Measurements from ENCODE around the gene ANXA1. TPM values are rescaled to one million over a fixed set of nuclear protein-coding genes. Genes with fewer than 3 reads are reported as not detected.

The ANXA1 gene
- total RNA-seq, 6 experiments from 2014 or later, result 3.2 to 16.8 (median 12.5) TPM

GRCh38 chr9:73210886-73211666 is 59.4 kb downstream of the ANXA1 start:
- no peak for TF ChIP-seq POLR2A (IDR thresholded peaks at IDR 0.05)
- TF ChIP-seq, protein P1, sequence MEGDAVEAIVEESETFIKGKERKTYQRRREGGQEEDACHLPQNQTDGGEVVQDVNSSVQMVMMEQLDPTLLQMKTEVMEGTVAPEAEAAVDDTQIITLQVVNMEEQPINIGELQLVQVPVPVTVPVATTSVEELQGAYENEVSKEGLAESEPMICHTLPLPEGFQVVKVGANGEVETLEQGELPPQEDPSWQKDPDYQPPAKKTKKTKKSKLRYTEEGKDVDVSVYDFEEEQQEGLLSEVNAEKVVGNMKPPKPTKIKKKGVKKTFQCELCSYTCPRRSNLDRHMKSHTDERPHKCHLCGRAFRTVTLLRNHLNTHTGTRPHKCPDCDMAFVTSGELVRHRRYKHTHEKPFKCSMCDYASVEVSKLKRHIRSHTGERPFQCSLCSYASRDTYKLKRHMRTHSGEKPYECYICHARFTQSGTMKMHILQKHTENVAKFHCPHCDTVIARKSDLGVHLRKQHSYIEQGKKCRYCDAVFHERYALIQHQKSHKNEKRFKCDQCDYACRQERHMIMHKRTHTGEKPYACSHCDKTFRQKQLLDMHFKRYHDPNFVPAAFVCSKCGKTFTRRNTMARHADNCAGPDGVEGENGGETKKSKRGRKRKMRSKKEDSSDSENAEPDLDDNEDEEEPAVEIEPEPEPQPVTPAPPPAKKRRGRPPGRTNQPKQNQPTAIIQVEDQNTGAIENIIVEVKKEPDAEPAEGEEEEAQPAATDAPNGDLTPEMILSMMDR (IDR thresholded peaks at IDR 0.05), result no peak
- Histone ChIP-seq H3K27ac (no peak overlapping the region), H3K36me3 (no peaks in the 10 kb centered on the region), H3K4me3 (no peak overlapping the region), H3K27me3 (no peaks in the 10 kb centered on the region), H3K9me3 (no peaks in the 10 kb centered on the region), H3K4me1 (no peaks in the 10 kb centered on the region)
- DNase-seq (no peak), ATAC-seq (no peak)
- intact Hi-C loops (cut with DNase I), result no loop called here
- WGBS (ENCODE audit: insufficient coverage, low coverage, low lambda C conversion rate, missing lambda C conversion rate), result 29% methylated on average over 3 of the region's 3 CpGs

- Histone ChIP-seq H3K4me1 (no peaks in the 10 kb centered on the region), H3K4me3 (no peak overlapping the region), H3K9me3 (no peaks in the 10 kb centered on the region), H3K27ac (no peak overlapping the region), H3K36me3 (no peaks in the 10 kb centered on the region), H3K27me3 (no peaks in the 10 kb centered on the region)
- TF ChIP-seq, protein P1 (IDR thresholded peaks at IDR 0.05), result no peak
- TF ChIP-seq POLR2A (IDR thresholded peaks at IDR 0.05), result no peak
- no peak for DNase-seq
- intact Hi-C loops (cut with DNase I), result no loop called here
- no peak for ATAC-seq
- WGBS (ENCODE audit: insufficient coverage, low coverage, low lambda C conversion rate, missing lambda C conversion rate), result 38% methylated on average over 2 of the region's 2 CpGs
Observed at GRCh38 chr9:73213300-73213699, 61.6 kb downstream of the ANXA1 start.

GRCh38 chr9:73215249-73215648 is 63.6 kb downstream of the ANXA1 start:
- TF ChIP-seq, protein P1 (IDR thresholded peaks at IDR 0.05), result no peak
- TF ChIP-seq POLR2A (IDR thresholded peaks at IDR 0.05), result no peak
- H3K27ac ChIP-seq, result no peak overlapping the region
- ATAC-seq (no peak), DNase-seq (no peak)
- no peak overlapping the region for H3K4me3 ChIP-seq
- H3K4me1 ChIP-seq, result no peaks in the 10 kb centered on the region
- H3K36me3 ChIP-seq, result no peaks in the 10 kb centered on the region
- intact Hi-C loops (cut with DNase I), result no loop called here
- no peaks in the 10 kb centered on the region for H3K9me3 ChIP-seq
- WGBS (ENCODE audit: insufficient coverage, low coverage, low lambda C conversion rate, missing lambda C conversion rate), result 41% methylated on average over 3 of the region's 3 CpGs
- no peaks in the 10 kb centered on the region for H3K27me3 ChIP-seq

- intact Hi-C loops (cut with DNase I), result no loop called here
- no peak for ATAC-seq
- TF ChIP-seq, protein P1 (IDR thresholded peaks at IDR 0.05), result no peak
- no peak for TF ChIP-seq POLR2A (IDR thresholded peaks at IDR 0.05)
Observed at GRCh38 chr9:73216100-73216499, 64.4 kb downstream of the ANXA1 start.

More at GRCh38 chr9:73216100-73216499, 64.4 kb downstream of the ANXA1 start:
- Histone ChIP-seq H3K27ac (no peak overlapping the region), H3K27me3 (no peaks in the 10 kb centered on the region), H3K36me3 (no peaks in the 10 kb centered on the region), H3K4me1 (no peaks in the 10 kb centered on the region), H3K9me3 (no peaks in the 10 kb centered on the region), H3K4me3 (no peak overlapping the region)
- DNase-seq, result no peak

Other genes starting within 250 kb of the ANXA1 start
- gene ALDH1A1, start 198.8 kb upstream of the ANXA1 start, total RNA-seq, result 1,000 to 10,000 TPM in 1 of 6 experiments, 100 to 1,000 TPM in 5; 309 to 1,702 (median 521) TPM

Data from right lobe of liver (tissue), 6 donors.